Measurements from ENCODE around the gene PSORS1C2.
"Not testable (repeated sequence)": the region's sequence is repeated elsewhere in the genome, so short reads cannot be mapped to it uniquely, and the experiment has no call there.

PSORS1C2 gene

DNA sequence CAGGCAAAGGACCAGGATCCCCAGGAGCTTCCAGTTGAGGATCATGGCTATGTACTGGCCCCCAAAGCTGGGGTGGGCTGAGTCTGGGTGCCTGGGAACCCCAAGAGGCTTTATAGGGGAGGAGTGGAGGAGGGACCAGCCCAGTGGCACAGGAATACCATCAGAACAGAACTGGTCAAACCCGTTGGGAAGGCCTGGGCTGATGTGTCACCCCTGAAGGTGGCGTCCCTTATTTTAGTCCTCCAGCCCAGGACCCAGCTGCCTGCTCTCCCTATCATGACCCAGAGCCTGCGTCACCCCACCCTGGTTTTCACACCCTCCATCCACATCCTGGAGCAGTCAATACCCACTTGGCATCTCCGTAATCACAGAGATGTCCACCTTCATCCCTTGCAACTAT, at the start of gene PSORS1C2:
Gene PSORS1C2 (minus strand): TSS at position 85 of the 400 bp plus-strand sequence. CDS start 40 bp downstream, at position 45.
- DNase-seq: no peak

DNA sequence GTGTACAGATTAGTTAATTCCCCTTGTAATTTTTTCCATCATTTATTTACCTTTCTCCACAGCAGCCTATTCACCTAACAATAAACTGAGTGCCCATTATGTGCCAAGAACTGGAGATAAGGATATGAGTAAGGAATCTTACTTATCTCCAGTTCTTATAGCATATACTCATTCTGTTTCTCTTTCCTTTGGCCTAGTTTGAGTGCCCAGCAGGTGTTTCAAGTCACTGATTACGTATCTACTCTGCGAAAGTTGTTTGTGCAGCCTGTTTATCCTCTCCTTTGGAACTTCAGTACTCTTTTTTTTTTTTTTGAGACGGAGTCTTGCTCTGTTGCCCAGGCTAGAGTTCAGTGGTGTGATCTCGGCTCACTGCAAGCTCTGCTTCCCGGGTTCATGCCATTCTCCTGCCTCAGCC, 48.9 kb upstream of the PSORS1C2 start:
- no peak for DNase-seq

DNA sequence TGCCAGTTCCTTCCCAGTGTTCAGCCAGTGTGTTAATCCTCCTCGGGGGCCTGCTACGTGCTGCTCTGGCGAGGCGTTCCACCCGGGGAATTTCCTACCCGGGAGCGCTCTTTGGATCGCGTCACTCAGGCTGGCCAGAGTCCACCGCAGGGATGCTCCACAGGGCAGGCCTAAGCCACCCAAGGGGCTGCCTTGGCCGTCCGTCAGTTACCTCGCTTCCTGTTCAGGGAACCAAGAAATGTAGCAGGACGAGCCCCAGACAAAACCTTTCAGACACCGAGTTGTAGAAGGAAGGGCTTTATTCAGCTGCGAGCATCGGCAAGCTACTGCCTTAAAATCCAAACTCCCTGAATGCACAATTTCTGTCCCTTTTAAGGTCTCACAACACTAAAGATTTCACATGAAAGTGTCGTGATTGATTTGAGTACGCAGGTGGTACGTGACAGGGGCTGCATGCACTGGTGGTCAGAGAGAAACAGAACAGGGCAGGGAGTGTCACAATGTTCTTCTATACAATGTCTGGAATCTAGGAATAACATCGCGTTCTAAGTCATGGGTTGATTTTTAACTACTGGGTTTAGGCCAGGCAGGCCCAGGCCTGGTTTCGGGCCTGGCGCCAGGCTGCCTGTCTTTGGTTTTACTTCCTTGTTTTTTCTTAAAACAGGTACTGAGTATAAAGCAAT, 47.3 kb upstream of the PSORS1C2 start:
- DNase-seq: no peak

DNA sequence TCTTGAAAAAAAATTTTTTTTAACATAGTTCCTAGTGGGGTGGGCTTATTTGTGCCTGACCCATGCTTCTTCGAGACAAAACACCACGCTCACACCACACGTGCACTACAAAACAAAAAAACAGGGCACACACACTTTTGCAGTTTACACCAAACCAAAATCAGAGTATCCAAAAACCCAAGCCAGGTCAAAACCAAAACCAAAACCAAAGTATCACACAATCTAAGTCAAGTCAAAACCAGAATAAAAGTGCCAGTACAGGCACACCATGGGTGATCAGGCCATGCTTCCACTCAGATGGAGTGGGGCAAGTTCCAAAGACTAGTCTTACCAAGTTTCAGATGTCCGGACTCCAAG, 46.8 kb upstream of the PSORS1C2 start:
- DNase-seq: not testable (repeated sequence)

DNA sequence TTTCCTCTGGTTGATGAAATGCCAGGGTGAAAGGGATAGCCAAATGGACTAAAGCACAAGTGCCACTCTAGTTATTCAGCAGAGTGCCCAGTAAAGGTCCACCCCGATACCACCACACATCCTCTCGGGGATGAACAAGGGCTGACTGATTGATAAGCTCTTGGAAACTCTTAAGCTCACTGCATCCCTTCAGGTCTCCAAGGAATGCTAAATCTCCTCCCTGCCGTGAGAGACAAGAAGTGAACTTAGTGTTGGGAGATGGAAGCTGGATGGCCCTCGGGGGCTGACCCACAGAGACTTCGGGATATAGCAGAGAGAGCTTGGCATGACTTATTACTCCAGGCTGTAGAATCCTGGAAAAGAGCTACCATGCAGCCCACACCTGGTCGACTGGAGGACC, 45.0 kb upstream of the PSORS1C2 start:
- not testable (repeated sequence) for DNase-seq

DNA sequence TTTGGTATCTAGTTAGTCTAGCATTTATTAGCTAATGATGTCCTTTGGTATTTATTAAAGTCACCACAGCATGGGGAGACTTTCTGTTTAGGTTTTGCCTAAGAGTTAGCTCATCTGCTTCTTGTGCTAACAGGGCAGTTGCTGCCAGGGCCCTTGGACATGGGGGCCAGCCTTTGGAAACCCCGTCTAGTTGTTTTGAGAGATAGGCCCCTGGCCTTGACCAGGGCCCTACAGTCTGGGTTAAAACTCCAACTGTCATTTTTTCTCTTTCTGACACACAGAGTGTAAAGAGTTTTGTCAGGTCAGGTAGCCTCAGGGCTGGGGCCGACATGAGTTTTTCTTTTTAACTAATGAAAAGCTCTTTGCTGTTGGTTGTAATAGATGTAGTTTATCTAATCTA, 44.4 kb upstream of the PSORS1C2 start:
- DNase-seq: not testable (repeated sequence)

DNA sequence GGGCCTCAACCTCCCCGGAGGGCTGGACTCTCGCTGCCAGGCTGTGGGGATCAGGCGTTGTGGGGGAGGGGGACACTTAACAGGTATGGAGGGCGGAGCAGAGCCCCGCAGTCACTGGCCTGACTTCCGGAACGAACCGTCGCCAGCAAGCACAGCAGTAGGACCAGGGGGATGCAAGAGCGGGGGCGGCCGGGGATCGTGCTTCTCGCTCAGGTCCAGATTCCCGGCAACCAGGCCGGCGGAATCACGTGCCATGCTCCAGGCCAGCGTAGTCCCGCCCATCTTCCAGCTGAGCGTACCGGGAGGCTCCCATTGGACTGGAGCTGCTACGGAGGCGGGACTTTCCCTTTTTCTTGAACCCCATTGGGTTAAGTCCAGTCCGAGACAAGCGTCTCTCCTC, 41.6 kb upstream of the PSORS1C2 start:
- peak; percentile 73 to 83 for DNase-seq

DNA sequence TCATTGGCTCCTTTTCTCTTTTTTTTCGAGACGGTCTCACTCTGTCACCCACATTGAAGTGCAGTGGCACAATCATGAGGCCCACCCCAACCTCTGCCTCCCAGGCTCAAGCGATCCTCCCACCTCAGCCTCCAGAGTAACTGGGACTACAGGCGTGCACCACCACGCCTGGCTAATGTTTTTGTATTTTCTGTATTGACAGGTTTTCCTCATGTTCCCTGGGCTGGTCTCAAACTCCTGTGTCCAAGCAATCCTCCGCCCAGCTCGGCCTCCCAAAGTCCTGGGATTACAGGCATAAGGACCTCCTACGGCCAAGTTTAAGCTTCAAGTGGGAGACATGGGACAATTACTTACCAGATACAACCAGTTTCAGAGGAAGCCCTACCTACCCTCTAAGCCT, 41.0 kb upstream of the PSORS1C2 start:
- no peak for DNase-seq

DNA sequence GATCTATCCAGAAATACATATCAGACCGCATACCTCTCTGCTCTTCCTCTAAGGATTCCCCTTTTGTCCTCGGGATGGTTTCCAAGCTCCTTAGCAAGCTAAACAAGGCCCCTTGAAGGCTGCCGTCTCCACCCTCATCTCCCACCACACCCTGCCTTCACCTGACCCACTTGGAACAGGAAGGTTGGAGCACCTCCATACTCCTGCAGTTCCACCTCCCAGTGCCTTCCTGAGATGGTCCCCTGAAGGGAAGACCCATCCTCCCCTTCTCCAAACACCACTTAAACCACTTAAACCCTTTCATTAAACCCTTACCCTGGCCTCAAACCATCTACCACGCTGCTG, 40.1 kb upstream of the PSORS1C2 start:
- no peak for DNase-seq

DNA sequence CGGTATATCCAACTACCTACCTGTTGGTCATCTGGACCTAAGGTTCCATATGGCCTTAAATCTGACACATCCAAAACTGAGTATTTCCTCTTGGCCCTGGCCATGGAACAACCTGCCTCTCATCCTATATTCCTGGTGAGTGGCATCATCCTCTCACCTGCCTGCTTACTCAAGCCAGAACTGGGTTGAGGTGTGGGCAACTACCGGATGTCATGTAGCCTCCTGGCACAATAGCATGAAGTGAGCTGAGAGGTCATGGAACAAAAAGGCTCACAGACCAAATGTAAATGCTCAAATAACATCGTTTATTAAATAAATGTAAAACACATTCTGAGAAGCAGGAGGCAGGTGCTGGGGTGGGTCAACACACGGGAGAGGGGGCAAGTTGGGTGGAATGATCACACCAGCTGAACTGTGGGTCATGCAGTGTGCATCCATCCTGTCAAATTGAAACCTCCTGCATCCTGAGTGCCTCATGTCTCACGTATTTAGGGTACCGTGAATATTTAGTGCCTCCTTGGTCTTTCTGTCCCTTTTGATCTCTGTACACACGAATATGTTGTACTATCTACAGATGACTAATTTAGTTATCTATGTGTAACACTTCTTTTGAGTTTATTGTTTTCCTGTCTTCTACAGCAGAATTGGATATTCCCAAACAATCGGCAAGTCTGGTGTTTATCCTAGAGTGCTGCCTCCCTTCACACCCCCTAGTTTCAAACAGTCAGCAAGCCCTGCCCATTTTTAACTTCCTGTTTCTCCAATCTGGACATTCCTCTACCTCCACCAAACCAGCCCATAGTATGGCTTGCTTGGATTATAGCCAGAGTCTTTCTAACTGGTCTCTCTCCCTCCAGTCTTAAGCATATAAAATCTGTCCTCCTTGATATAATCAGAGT, 39.5 kb upstream of the PSORS1C2 start:
- DNase-seq: no peak

DNA sequence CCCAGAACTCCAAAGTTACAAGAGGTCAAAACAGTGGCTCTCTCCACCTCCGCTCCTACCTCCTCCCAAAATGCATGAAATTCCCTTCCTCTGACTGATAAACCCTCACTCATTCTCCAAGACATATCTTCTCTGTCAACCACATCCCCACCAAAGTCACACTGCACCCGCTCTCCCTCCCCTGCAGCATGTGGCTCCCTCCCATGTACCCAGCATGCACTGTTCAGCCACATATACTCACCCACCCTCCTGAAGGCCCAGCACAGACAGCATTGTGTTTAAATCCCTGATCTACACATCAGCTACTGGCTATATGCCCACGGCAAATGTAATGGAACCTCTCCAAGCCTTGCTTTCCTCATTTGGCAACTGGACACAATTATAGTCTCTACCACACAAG, 37.1 kb upstream of the PSORS1C2 start:
- DNase-seq: no peak

DNA sequence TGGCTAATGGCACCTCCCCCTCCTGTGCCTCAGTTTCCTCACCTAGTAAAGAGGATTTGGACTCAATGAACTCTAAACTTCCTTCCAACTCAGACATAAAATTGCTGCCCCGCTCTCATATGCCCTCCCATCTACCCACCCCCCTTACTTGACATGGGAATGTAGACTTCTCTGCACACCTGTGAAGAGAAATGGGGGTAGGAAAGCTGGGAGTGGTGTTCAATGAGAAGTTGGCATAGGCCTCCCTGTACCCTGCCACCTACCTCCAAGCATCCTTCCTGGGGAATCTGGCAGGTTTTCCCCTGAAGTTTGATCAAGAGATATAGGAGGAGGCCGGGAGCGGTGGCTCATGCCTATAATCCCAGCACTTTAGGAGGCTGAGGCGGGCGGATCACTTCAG, 35.5 kb upstream of the PSORS1C2 start:
- no peak for DNase-seq

DNA sequence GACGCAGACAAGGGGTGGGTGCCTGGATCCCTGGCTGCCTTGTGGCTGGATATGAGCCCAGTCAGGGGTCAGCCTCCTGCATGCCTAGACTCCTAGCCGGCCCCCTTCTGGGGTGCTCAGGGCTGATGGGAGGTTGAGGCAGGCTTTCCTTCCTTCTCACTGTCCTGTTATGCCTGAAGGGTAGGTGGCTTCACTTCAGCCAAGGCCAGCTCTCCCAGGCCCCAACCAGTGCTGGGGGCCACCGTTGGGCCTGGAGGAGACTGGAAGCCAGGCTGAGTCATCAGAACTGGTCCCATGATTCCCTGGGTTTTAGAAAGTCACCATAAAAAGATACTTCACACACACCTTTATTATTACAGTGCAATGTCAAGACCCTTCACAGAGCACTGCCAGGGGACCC, 34.5 kb upstream of the PSORS1C2 start:
- no peak for DNase-seq

DNA sequence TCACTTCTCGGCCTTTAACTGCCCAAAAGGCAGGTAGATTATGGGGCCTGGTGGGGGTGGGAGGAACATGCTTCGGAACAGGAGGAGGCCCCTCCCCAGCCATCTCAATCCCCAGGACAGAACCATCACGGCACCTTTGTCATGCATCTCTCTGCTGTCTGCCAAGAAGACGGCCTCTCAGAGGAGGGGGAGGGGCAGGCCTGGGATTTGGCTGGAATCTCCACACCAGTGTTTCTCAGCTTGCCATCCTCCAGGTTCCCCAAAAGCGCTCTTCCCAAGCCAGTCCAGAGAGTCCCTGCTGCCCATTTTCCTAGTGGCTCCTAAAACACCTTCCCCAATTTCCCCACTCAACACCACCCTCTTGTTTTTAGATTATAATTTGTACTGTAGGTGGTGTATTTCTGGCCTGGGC, 34.1 kb upstream of the PSORS1C2 start:
- no peak for DNase-seq

DNA sequence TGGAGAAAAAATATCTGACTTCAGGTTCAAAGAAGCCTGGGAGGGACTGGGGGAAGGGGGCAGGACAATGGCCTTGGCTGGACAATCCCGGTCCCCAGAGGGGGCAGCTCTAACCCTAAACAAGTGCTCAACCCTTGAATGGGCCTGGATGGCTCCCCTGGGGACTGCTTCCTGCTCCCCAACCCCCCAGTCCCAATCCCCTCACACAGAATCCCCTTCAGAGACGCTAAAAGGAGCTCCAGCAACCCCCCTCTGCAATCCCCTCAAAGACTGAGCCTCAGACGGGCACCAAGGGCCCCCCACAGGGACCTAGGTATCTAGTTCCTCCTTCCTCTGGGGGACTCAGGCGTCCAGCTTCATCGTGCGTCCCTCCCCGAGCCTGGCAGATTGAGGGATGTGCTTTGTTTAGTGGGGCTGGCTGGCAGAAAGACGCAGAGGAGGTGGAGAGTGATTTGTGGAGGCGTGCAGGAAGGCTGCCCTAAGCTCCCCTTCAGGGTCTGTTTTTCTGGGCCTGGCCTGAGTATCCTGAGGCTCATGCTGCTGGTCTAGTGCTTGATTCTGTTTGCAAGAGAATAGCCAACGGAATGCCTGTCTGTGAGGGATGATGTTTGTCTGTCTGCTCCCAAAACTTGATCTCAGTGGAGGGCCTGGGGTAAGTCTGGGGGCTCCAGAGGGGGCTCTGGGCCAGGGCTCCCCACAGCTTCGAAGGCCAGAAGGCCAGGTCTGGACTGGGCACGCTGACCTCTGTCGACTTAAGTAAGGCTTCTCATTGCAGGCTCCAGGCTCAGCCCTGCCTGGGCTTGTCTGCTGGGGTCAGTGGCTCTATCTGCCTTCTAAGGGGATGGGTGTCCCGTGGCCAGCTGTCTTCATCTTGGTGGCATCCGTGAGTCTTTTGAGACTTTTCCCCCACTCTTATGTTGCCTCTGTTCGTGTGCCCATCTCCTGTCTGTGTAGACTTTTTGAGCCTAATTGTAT, 33.4 kb upstream of the PSORS1C2 start:
- DNase-seq: no peak

DNA sequence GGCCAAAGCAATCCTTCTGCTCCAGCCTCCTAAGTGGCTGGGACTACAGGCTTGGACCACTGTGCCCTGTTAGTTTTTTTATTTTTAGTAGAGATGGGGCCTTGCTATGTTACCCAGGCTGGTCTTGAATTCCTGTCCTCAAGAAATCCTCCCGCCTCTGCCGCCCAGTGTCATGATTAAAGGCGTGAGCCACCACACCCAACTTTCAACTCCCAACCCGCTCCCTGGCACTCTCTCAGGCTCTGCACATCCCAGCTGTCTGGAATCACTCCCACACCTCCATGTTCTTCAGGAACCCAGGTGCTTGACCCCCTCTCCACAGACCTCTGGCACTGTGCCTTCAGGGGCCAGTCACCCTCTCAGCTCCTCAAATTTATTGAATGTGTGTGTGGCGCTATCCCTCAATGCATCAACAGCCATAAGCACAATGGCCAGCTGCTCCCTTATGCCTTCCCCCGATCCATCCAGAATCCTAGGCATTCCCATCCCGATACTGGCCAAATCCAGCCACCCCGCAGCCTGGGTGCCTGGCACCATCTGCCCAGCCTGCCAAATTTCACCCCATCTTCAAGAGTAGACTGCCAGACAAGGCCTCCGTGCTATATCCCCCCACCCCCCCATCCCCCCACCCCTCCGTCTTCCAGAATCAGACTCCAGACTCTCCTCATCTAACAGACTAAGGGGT, 32.3 kb upstream of the PSORS1C2 start:
- no peak for DNase-seq

DNA sequence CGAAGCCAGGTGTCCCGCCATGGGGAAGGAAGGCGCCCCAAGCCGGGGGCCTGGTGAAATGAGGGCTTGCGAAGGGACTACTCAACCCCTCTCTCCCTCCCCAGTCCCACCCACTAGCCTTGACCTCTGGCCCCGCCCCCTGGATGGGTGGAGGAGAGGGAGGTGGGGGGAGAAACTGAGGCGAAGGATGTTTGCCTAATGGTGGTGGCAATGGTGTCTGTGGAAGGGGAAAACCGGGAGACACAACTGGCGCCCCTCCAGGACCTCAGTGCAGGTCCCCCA, 31.7 kb upstream of the PSORS1C2 start, which contains the start of gene POU5F1:
Gene POU5F1 (minus strand): TSS at position 83 of the 282 bp plus-strand sequence. CDS start 62 bp downstream, at position 21.
- DNase-seq: no peak

DNA sequence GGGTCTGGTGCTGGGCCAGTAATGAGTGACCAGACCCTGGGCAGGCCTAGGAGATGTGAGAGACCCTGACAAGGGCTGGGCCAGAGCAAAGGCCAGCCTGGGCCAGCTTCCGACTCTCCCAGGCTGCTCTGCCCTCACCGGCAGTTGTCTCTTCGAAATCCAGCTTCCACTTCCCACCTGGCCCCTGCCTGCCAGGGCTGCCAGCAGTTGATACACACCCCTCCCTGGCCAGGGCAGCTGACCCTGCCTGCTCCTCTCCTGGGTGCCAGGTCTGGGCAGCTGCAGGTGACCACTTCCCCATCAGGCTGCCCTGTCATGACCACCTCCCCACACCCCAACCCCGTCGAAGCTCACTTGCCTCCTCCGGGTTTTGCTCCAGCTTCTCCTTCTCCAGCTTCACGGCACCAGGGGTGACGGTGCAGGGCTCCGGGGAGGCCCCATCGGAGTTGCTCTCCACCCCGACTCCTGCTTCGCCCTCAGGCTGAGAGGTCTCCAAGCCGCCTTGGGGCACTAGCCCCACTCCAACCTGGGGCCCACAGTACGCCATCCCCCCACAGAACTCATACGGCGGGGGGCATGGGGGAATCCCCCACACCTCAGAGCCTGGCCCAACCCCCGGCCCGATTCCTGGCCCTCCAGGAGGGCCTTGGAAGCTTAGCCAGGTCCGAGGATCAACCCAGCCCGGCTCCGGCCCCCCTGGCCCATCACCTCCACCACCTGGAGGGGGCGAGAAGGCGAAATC, 31.2 kb upstream of the PSORS1C2 start:
- not testable (repeated sequence) for DNase-seq

DNA sequence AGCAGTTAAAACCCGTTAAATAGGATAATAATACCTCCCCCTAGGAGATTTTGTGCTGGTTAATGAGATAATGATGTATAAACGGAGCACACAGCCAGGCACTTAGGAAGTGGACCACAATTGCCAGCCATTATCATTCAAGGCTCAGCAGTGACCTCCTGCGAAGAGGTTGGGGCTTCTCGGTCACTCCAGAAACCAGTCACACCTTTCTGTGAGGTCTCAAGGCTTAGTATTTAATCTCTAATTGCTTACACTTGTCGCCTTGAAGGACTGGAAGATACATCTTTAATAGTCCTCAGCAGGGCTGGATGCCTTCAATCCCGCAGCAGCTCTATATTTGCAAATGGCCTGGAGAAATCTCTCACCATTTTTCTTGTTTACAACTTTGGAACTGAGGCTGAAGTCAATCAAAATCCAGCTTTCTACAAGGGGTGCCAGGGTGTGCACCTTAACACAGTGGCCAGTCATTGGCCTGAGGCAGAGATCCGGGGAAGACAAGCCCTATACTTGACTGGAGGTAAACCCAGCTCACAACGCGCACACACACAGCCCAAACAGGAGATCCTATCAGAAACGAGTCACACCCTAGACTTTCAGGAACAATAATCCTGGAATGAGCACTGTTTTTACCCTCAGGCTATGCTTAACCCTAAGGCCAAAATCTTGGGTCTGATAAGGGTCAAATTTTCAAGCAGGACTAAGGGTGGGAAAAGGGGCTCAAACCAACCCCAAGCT, 30.4 kb upstream of the PSORS1C2 start:
- DNase-seq: no peak

DNA sequence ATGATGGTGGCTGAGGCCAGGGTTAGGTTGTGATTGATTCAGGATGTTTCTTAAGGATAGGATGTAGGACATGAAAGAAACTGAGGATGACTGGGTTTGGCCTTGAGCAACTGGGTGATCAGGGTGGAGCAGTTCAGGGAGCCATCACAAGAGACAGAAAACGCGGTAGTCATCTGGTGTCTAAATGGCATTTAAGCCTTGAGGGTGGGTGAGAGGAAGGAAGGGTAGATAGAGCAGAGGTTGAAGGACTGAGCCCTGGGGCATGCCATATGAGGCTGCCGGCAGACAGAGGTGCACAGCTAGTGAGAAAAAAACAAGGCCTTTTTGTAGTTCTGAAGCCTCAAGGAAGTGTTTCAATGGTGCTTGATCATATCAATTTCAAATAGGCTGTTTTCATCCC, 29.7 kb upstream of the PSORS1C2 start:
- no peak for DNase-seq

DNA sequence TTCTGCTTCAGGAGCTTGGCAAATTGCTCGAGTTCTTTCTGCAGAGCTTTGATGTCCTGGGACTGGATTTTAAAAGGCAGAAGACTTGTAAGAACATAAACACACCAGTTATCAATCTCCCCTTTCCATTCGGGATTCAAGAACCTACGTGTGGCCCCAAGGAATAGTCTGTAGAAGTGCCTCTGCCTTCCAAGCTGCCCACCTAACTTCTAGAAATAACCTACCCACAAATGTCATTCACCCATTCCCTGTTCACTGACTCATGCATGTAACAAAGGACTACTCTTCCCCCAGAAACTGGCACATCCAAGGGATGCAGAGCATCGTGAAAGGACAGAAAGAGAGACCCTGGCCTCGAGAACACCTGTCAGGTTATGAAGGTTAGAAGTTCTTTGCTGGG, 27.1 kb upstream of the PSORS1C2 start:
- DNase-seq: no peak

Measured in CD4-positive, alpha-beta T cell treated with Interleukin-4 for 1 hour (primary cell).